Measurements from ENCODE around the gene MAN1A1.

The MAN1A1 gene

GRCh38 chr6:119330520-119331113, 18.9 kb downstream of the MAN1A1 start:
- DNase-seq: no peak
- H3K27me3 ChIP-seq: no peaks in the 10 kb centered on the region
- peaks cover 0 to 20% (median 8%) of the 10 kb centered on the region in 4 donors for H3K4me1 ChIP-seq
- no peak for TF ChIP-seq CTCF (IDR thresholded peaks at IDR 0.05)
- no peaks in the 10 kb centered on the region for H3K9me3 ChIP-seq
- H3K36me3 ChIP-seq: peaks cover 0 to 15% (median 6%) of the 10 kb centered on the region in 3 donors
- intact Hi-C loops (cut with DNase I; ENCODE audit: low total_unique reads): no loop called here
- no peak overlapping the region for H3K27ac ChIP-seq
- H3K4me3 ChIP-seq: no peak overlapping the region

- no peak overlapping the region for H3K4me3 ChIP-seq
- H3K27ac ChIP-seq: no peak overlapping the region
- no peak for DNase-seq
- H3K4me1 ChIP-seq: peaks cover 0 to 12% (median 6%) of the 10 kb centered on the region in 4 donors
- H3K9me3 ChIP-seq: no peaks in the 10 kb centered on the region
- TF ChIP-seq CTCF (IDR thresholded peaks at IDR 0.05): no peak
- H3K27me3 ChIP-seq: no peaks in the 10 kb centered on the region
- intact Hi-C loops (cut with DNase I; ENCODE audit: low total_unique reads): no loop called here
- H3K36me3 ChIP-seq: peaks cover 0 to 16% (median 6%) of the 10 kb centered on the region in 3 donors
Observed at GRCh38 chr6:119329794-119330180, 19.8 kb downstream of the MAN1A1 start.

- no peak for DNase-seq
- no peaks in the 10 kb centered on the region for H3K9me3 ChIP-seq
- peaks cover 0 to 16% (median 6%) of the 10 kb centered on the region in 3 donors for H3K36me3 ChIP-seq
- H3K4me1 ChIP-seq: peaks cover 0 to 11% (median 3%) of the 10 kb centered on the region in 4 donors
- H3K4me3 ChIP-seq: no peak overlapping the region
- H3K27ac ChIP-seq: no peak overlapping the region
- no peaks in the 10 kb centered on the region for H3K27me3 ChIP-seq
- intact Hi-C loops (cut with DNase I; ENCODE audit: low total_unique reads): no loop called here
- TF ChIP-seq CTCF (IDR thresholded peaks at IDR 0.05): no peak
Observed at GRCh38 chr6:119328892-119329793, 20.4 kb downstream of the MAN1A1 start.

- intact Hi-C loops (cut with DNase I; ENCODE audit: low total_unique reads): no loop called here
- H3K27me3 ChIP-seq: no peaks in the 10 kb centered on the region
- no peak for DNase-seq
- no peak for TF ChIP-seq CTCF (IDR thresholded peaks at IDR 0.05)
- H3K9me3 ChIP-seq: no peaks in the 10 kb centered on the region
- peaks cover 0 to 16% (median 6%) of the 10 kb centered on the region in 3 donors for H3K36me3 ChIP-seq
- H3K27ac ChIP-seq: no peak overlapping the region
- no peak overlapping the region for H3K4me3 ChIP-seq
- peaks cover 0 to 11% (median 0%) of the 10 kb centered on the region in 4 donors for H3K4me1 ChIP-seq
Observed at GRCh38 chr6:119328254-119328653, 21.3 kb downstream of the MAN1A1 start.

- no peaks in the 10 kb centered on the region for H3K27me3 ChIP-seq
- H3K9me3 ChIP-seq: no peaks in the 10 kb centered on the region
- no peak overlapping the region for H3K4me3 ChIP-seq
- no peak for TF ChIP-seq CTCF (IDR thresholded peaks at IDR 0.05)
- intact Hi-C loops (cut with DNase I; ENCODE audit: low total_unique reads): no loop called here
- DNase-seq: no peak
- peaks cover 0 to 11% (median 0%) of the 10 kb centered on the region in 4 donors for H3K4me1 ChIP-seq
- H3K27ac ChIP-seq: no peak overlapping the region
- peaks cover 0 to 16% (median 6%) of the 10 kb centered on the region in 3 donors for H3K36me3 ChIP-seq
Observed at GRCh38 chr6:119327810-119328209, 21.8 kb downstream of the MAN1A1 start.
